ENCODE data around the gene TYMS. TPM values are rescaled to one million over a fixed set of nuclear protein-coding genes. Genes with fewer than 3 reads are reported as not detected.

TYMS gene
- total RNA-seq, 2 experiments from 2014 or later: 324 to 329 TPM

GRCh38 chr18:671405-671804, 14.0 kb downstream of the TYMS start:
- POLR2A ChIA-PET: interaction anchor here (0.9 to 4.7 kb wide), 5 partner anchors 8 to 132 kb away, joined by 3 to 41 read pairs (median 6); partner anchors contain the start of gene TYMS
- Mint-ChIP-seq H3K36me3 (ENCODE audit: low read depth) (peaks cover 74% of the 10 kb centered on the region), H3K27me3 (no peaks in the 10 kb centered on the region), H3K4me1 (ENCODE audit: low read depth) (peaks cover 3% of the 10 kb centered on the region), H3K4me3 (no peak overlapping the region), H3K27ac (peak overlapping the region; percentile 34), H3K9me3 (peaks cover 3% of the 10 kb centered on the region)
- CTCF ChIA-PET: interaction anchor here (1.1 to 2.1 kb wide), 3 partner anchors 9 to 47 kb away, joined by 4 to 6 read pairs (median 4); no protein-coding TSS in a partner anchor
- intact Hi-C loops (cut with micrococcal nuclease): no loop called here
- DNase-seq: no peak
- ATAC-seq: no peak
- TF ChIP-seq, protein P1, sequence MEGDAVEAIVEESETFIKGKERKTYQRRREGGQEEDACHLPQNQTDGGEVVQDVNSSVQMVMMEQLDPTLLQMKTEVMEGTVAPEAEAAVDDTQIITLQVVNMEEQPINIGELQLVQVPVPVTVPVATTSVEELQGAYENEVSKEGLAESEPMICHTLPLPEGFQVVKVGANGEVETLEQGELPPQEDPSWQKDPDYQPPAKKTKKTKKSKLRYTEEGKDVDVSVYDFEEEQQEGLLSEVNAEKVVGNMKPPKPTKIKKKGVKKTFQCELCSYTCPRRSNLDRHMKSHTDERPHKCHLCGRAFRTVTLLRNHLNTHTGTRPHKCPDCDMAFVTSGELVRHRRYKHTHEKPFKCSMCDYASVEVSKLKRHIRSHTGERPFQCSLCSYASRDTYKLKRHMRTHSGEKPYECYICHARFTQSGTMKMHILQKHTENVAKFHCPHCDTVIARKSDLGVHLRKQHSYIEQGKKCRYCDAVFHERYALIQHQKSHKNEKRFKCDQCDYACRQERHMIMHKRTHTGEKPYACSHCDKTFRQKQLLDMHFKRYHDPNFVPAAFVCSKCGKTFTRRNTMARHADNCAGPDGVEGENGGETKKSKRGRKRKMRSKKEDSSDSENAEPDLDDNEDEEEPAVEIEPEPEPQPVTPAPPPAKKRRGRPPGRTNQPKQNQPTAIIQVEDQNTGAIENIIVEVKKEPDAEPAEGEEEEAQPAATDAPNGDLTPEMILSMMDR (IDR thresholded peaks at IDR 0.05): no peak

- ATAC-seq (no peak), DNase-seq (no peak)
- H3K4me1 Mint-ChIP-seq (ENCODE audit: low read depth): no peaks in the 10 kb centered on the region
- peaks cover 80% of the 10 kb centered on the region for H3K36me3 Mint-ChIP-seq (ENCODE audit: low read depth)
- H3K27ac Mint-ChIP-seq: no peak overlapping the region
- no peak overlapping the region for H3K4me3 Mint-ChIP-seq
- intact Hi-C loops (cut with micrococcal nuclease): no loop called here
- TF ChIP-seq, protein P1 (IDR thresholded peaks at IDR 0.05): no peak
- no peaks in the 10 kb centered on the region for H3K9me3 Mint-ChIP-seq
- H3K27me3 Mint-ChIP-seq: no peaks in the 10 kb centered on the region
- ChIA-PET POLR2A (interaction anchor here (0.8 to 1.9 kb wide), 6 partner anchors 11 to 19 kb away, joined by 3 to 6 read pairs (median 5); partner anchors contain the start of gene TYMS), CTCF (interaction anchor here (0.6 to 2.1 kb wide), 5 partner anchors 11 to 166 kb away, joined by 3 to 6 read pairs (median 5); no protein-coding TSS in a partner anchor)
Observed at GRCh38 chr18:673317-673716, 15.9 kb downstream of the TYMS start.

DNA sequence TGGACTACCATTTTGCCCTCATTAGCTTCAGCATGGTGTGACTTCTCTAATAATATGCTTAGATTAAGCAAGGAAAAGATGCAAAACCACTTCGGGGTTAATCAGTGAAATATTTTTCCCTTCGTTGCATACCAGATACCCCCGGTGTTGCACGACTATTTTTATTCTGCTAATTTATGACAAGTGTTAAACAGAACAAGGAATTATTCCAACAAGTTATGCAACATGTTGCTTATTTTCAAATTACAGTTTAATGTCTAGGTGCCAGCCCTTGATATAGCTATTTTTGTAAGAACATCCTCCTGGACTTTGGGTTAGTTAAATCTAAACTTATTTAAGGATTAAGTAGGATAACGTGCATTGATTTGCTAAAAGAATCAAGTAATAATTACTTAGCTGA, 16.3 kb downstream of the TYMS start:
- DNase-seq (no peak), ATAC-seq (no peak)
- intact Hi-C loops (cut with micrococcal nuclease): no loop called here
- Mint-ChIP-seq H3K4me3 (no peak overlapping the region), H3K4me1 (ENCODE audit: low read depth) (no peaks in the 10 kb centered on the region), H3K27me3 (no peaks in the 10 kb centered on the region), H3K27ac (no peak overlapping the region), H3K36me3 (ENCODE audit: low read depth) (peaks cover 79% of the 10 kb centered on the region), H3K9me3 (no peaks in the 10 kb centered on the region)
- ChIA-PET POLR2A (interaction anchor here (0.8 to 1.9 kb wide), 5 partner anchors 12 to 19 kb away, joined by 3 to 6 read pairs (median 5); partner anchors contain the start of gene TYMS), CTCF (interaction anchor here (0.6 to 2.1 kb wide), 4 partner anchors 40 to 166 kb away, joined by 4 to 6 read pairs (median 5); no protein-coding TSS in a partner anchor)
- TF ChIP-seq, protein P1 (IDR thresholded peaks at IDR 0.05): no peak

DNA sequence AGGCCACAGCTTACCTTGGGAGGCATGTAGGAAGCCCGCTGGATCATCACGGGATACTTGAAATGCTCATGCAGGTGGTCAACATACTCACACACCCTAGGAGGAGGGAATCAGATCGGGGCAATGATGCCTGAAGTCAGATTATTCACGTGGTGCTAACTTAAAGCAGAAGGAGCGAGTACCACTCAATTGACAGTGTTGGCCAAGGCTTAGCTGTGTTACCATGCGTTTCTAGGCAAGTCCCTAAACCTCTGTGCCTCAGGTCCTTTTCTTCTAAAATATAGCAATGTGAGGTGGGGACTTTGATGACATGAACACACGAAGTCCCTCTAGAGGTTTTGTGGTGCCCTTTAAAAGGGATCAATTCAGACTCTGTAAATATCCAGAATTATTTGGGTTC, 17.9 kb downstream of the TYMS start:
- no peaks in the 10 kb centered on the region for H3K4me1 Mint-ChIP-seq (ENCODE audit: low read depth)
- peaks cover 74% of the 10 kb centered on the region for H3K36me3 Mint-ChIP-seq (ENCODE audit: low read depth)
- ChIA-PET CTCF (no interaction called here), POLR2A (interaction anchor here (0.6 to 1.6 kb wide), 3 partner anchors 9 to 28 kb away, joined by 3 to 8 read pairs (median 3); partner anchors contain the start of gene TYMS)
- H3K4me3 Mint-ChIP-seq: no peak overlapping the region
- H3K27me3 Mint-ChIP-seq: no peaks in the 10 kb centered on the region
- TF ChIP-seq, protein P1 (IDR thresholded peaks at IDR 0.05): no peak
- no peak for ATAC-seq
- no peaks in the 10 kb centered on the region for H3K9me3 Mint-ChIP-seq
- intact Hi-C loops (cut with micrococcal nuclease): no loop called here
- no peak for DNase-seq
- no peak overlapping the region for H3K27ac Mint-ChIP-seq

GRCh38 chr18:676069-676468, 18.6 kb downstream of the TYMS start:
- TF ChIP-seq, protein P1 (IDR thresholded peaks at IDR 0.05): no peak
- ATAC-seq (no peak), DNase-seq (no peak)
- ChIA-PET POLR2A (interaction anchor here (1.0 to 1.6 kb wide), 2 partner anchors 11 to 18 kb away, joined by 4 to 8 read pairs; partner anchors contain the start of gene TYMS), CTCF (no interaction called here)
- H3K27ac Mint-ChIP-seq: peak overlapping the region; percentile 61
- no peaks in the 10 kb centered on the region for H3K9me3 Mint-ChIP-seq
- no peaks in the 10 kb centered on the region for H3K4me1 Mint-ChIP-seq (ENCODE audit: low read depth)
- no peaks in the 10 kb centered on the region for H3K27me3 Mint-ChIP-seq
- intact Hi-C loops (cut with micrococcal nuclease): no loop called here
- H3K4me3 Mint-ChIP-seq: no peak overlapping the region
- H3K36me3 Mint-ChIP-seq (ENCODE audit: low read depth): peaks cover 73% of the 10 kb centered on the region
